Tibial nerve (tissue), 3 donors: ENCODE results near the gene SLAMF8.

Experiments used
- POLR2A ChIP-seq, 2 donors: fragments of 450-650 bp; IDR thresholded peaks; one replicate each; pipeline ENCODE4 v1.6.1; 2017; ENCODE audit warnings: antibody characterized with exemption in 2 of 2, mild to moderate bottlenecking in 2 of 2, moderate library complexity in 2 of 2
- TF ChIP-seq, protein P1 (sequence below), 5 experiments: fragments of 200-600 bp in 3 of 5; fragments of 450-650 bp in 2 of 5; sonication (generic) in 3 of 5; IDR thresholded peaks; one replicate each; pipeline ENCODE4 v1.5.1; 2016 to 2019; ENCODE audit warnings: antibody characterized with exemption in 5 of 5, mild to moderate bottlenecking in 3 of 5, moderate library complexity in 2 of 5

DNA sequence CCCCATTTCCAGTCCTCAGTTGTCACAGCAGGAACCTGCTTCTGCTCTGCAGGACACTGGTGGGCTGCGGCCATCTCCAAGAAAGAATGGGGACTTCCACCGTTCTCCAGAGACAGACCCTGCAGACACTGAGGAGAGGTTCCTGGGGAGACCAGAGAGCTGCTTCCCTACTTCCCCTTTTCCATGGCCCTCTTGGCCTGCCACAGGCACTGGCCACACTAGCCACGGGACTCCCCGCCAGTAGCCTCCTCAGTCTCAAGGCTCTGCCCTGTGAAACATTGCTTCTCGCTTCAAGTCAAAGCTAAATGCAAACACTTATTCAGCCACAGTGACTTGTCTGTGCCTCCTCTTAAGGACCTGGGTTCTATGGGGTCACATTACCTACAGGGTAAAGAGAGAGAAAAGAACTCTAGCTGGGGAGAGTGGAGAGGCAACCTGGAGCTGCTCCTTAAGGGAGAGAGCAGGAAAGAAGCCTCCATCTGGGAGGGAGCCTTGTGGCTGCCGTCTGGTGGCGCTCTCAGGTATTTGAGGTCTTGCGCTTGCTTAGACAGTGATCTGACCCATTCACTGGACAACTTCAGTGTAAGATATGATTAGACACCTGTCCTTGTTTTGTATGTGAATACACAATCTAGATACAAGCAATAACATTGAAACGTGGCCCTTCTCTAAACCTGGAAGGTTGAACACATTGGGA is 5.4 kb upstream of the SLAMF8 start:
- no peak for TF ChIP-seq POLR2A (IDR thresholded peaks at IDR 0.05)
- TF ChIP-seq, protein P1, sequence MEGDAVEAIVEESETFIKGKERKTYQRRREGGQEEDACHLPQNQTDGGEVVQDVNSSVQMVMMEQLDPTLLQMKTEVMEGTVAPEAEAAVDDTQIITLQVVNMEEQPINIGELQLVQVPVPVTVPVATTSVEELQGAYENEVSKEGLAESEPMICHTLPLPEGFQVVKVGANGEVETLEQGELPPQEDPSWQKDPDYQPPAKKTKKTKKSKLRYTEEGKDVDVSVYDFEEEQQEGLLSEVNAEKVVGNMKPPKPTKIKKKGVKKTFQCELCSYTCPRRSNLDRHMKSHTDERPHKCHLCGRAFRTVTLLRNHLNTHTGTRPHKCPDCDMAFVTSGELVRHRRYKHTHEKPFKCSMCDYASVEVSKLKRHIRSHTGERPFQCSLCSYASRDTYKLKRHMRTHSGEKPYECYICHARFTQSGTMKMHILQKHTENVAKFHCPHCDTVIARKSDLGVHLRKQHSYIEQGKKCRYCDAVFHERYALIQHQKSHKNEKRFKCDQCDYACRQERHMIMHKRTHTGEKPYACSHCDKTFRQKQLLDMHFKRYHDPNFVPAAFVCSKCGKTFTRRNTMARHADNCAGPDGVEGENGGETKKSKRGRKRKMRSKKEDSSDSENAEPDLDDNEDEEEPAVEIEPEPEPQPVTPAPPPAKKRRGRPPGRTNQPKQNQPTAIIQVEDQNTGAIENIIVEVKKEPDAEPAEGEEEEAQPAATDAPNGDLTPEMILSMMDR (IDR thresholded peaks at IDR 0.05): no peak
